GM12878 (cell line): ENCODE measurements around the gene ADGB. TPM values are rescaled to one million over a fixed set of nuclear protein-coding genes. Genes with fewer than 3 reads are reported as not detected.
"Not testable (repeated sequence)": the region's sequence is repeated elsewhere in the genome, so short reads cannot be mapped to it uniquely, and the experiment has no call there.

Source experiments
- ATAC-seq: fragments of 200-7000 bp; cut with Tn5 transposase; 3 replicates; pipeline ENCODE4 v1.9.1; 2020; ENCODE audit warnings: mild to moderate bottlenecking, moderate library complexity
- BruUV-seq: library from RNA; stranded (reverse); fragments of 400-500 nt; replicated peaks from 2 replicates; lab custom pipeline; 2021; lab: Mats Ljungman, UMichigan
- CTCF ChIA-PET: fragments of 300-600 bp; sonication (Branson Sonifier 250); formaldehyde crosslinking; extraction: SDS; loops from one replicate; lab custom pipeline; 2021; ENCODE audit warnings: inconsistent platforms; lab: Yijun Ruan, JAX
- POLR2A ChIA-PET: fragments of 350-600 bp; formaldehyde crosslinking; extraction: SDS; loops from one replicate; lab custom pipeline; 2021; ENCODE audit warnings: inconsistent platforms; lab: Charles Lee
- RAD21 ChIA-PET: fragments of 300-600 bp; sonication (Branson Sonifier 250); formaldehyde crosslinking; loops from one replicate; lab custom pipeline; 2023; ENCODE audit warnings: antibody characterized with exemption; ENCODE audit not compliant: unreplicated experiment; lab: Charles Lee
- SMC1A ChIA-PET: fragments of 300-600 bp; sonication (Branson Sonifier 250); formaldehyde crosslinking; loops from one replicate; lab custom pipeline; 2023; ENCODE audit not compliant: unreplicated experiment, uncharacterized antibody; lab: Charles Lee
- DNase-seq: peaks from one replicate; pipeline ENCODE4 v3.0.0-alpha.2; 2011; ENCODE audit warnings: low read depth, low spot score
- FAIRE-seq: peaks from 3 replicates; lab custom pipeline; 2011; peaks lifted over from hg19 to GRCh38; lab: Jason Lieb, UNC
- H2AFZ ChIP-seq: 2 replicates; pipeline ENCODE4 v1.6.0; 2011; ENCODE audit warnings: low read depth, low read length, control low read depth; ENCODE audit not compliant: control insufficient read depth
- H3K27ac ChIP-seq: 2 replicates; pipeline ENCODE4 v1.5.1; 2011; ENCODE audit warnings: control low read depth; ENCODE audit not compliant: control insufficient read depth, insufficient read depth
- H3K27me3 ChIP-seq, 2 experiments: replicated peaks in 1 of 2; 2 replicates each; pipeline versions ENCODE4 v1.6.0 to v1.6.1; 2011; ENCODE audit warnings: low read length in 1 of 2; ENCODE audit not compliant: control insufficient read depth in 2 of 2, insufficient read depth in 2 of 2
- H3K36me3 ChIP-seq, 2 experiments: 2 replicates each; pipeline ENCODE4 v1.5.1; 2011; ENCODE audit warnings: low read length in 1 of 2; ENCODE audit not compliant: control insufficient read depth in 2 of 2, insufficient read depth in 2 of 2
- H3K4me1 ChIP-seq: 2 replicates; pipeline ENCODE4 v1.6.1; 2011; ENCODE audit warnings: mild to moderate bottlenecking, low read length, moderate library complexity, mixed read lengths; ENCODE audit not compliant: control insufficient read depth, insufficient read depth
- H3K4me2 ChIP-seq: 2 replicates; pipeline ENCODE4 v1.6.0; 2011; ENCODE audit warnings: control low read depth; ENCODE audit not compliant: control insufficient read depth, insufficient read depth
- H3K4me3 ChIP-seq: fragments of 200-600 bp; sonication (generic); 2 replicates; pipeline ENCODE4 v1.5.1; 2016
- H3K79me2 ChIP-seq: 2 replicates; pipeline ENCODE4 v1.6.0; 2011; ENCODE audit warnings: low read length; ENCODE audit not compliant: control insufficient read depth, insufficient read depth
- H3K9ac ChIP-seq: 2 replicates; pipeline ENCODE4 v1.8.0; 2011; ENCODE audit warnings: low read length, control low read depth, mixed read lengths; ENCODE audit not compliant: control insufficient read depth, insufficient read depth
- H3K9me3 ChIP-seq: replicated peaks from 3 replicates; pipeline ENCODE4 v1.5.1; 2011; ENCODE audit warnings: mild to moderate bottlenecking, low read length; ENCODE audit not compliant: control insufficient read depth, insufficient read depth
- H4K20me1 ChIP-seq: 2 replicates; pipeline ENCODE4 v1.6.0; 2011; ENCODE audit not compliant: control insufficient read depth, insufficient read depth
- ATF3 ChIP-seq: IDR thresholded peaks from 2 replicates; pipeline ENCODE4 v1.6.1; 2011; ENCODE audit warnings: low read depth, mild to moderate bottlenecking, low read length, moderate library complexity, borderline replicate concordance; ENCODE audit errors: extremely low read depth
- CBX3 ChIP-seq: fragments of 200-600 bp; sonication (generic); IDR thresholded peaks from 2 replicates; pipeline ENCODE4 v1.6.1; 2016; ENCODE audit warnings: low read depth, borderline replicate concordance
- MLLT1 ChIP-seq: fragments of 450-650 bp; IDR thresholded peaks from 2 replicates; pipeline ENCODE4 v1.6.1; 2016; ENCODE audit warnings: mild to moderate bottlenecking
- PBX3 ChIP-seq: IDR thresholded peaks from 2 replicates; pipeline ENCODE4 v1.6.1; 2011; ENCODE audit warnings: mild to moderate bottlenecking, low read depth, low read length, moderate library complexity; ENCODE audit not compliant: insufficient replicate concordance
- PKNOX1 ChIP-seq: fragments of 450-650 bp; IDR thresholded peaks from 2 replicates; pipeline ENCODE4 v1.6.1; 2016; ENCODE audit warnings: mild to moderate bottlenecking
- TCF12 ChIP-seq: IDR thresholded peaks from 2 replicates; pipeline ENCODE4 v1.6.1; 2011; ENCODE audit warnings: low read depth, mild to moderate bottlenecking, low read length
- WGBS: methylation state at CpG from one replicate; pipeline ENCODE4 v1.1.6; 2016; ENCODE audit warnings: low lambda C conversion rate; ENCODE audit not compliant: insufficient replicate concordance, insufficient coverage; ENCODE audit errors: missing lambda C conversion rate; 5-methylcytosine and 5-hydroxymethylcytosine counted together
- in situ Hi-C: fragments of 300-500 bp; cut with MboI; formaldehyde crosslinking; loops from 9 replicates; pipeline ENCODE4 v1.14.3; 2018; ENCODE audit warnings: mixed read lengths
- intact Hi-C: fragments of 100-400 bp; cut with micrococcal nuclease; formaldehyde crosslinking; loops from one replicate; pipeline ENCODE4 v1.14.2; 2022; ENCODE audit not compliant: unreplicated experiment
- polyA plus RNA-seq, 11 experiments: library from polyadenylated mRNA; depleted of rRNA in 4 of 11; unstranded in 6 of 11; stranded (reverse) in 5 of 11; fragments of >200 nt; fragmentation: Nextera tagmentation in 4 of 11; fragmentation: Illumina TruSeq in 1 of 11; extraction: Ambion mirVana in 4 of 11; extraction: Trizol in 1 of 11; gene quantifications; 1 replicate in 1 of 11; 2 replicates in 10 of 11; pipeline versions ENCODE4 v1.2.1 to v1.2.3, GENCODE V29; 2011 to 2016; ENCODE audit warnings: inconsistent platforms in 2 of 11, missing spikeins in 2 of 11, low read depth in 1 of 11
- total RNA-seq, 4 experiments: library from RNA; depleted of rRNA in 3 of 4; stranded (reverse); fragments of >200 nt in 3 of 4; fragmentation: Illumina TruSeq in 1 of 4; extraction: Trizol in 1 of 4; gene quantifications; 2 replicates each; pipeline versions ENCODE4 v1.2.1 to v1.2.3, GENCODE V29; 2013 to 2021

Gene ADGB
- total and polyA plus RNA-seq, 10 of the 15 experiments (the other 5 are each of a cell fraction or from before 2014, with no cell fraction given), result not detected

- FAIRE-seq, DNase-seq, SMC1A ChIA-PET, H3K27ac ChIP-seq, POLR2A ChIA-PET, H3K27me3 ChIP-seq, CTCF ChIA-PET, ATAC-seq, H3K79me2 ChIP-seq, H3K36me3 ChIP-seq, H3K9ac ChIP-seq, BruUV-seq, in situ Hi-C loops, H3K4me3 ChIP-seq, H3K9me3 ChIP-seq, RAD21 ChIA-PET, H3K4me2 ChIP-seq, H2AFZ ChIP-seq, H3K4me1 ChIP-seq, H4K20me1 ChIP-seq, intact Hi-C loops: not testable (repeated sequence)
- WGBS, result 54% methylated on average over 6 of the region's 6 CpGs
These were observed 214.1 kb downstream of the ADGB start for GRCh38 chr6:146812811-146813321.

GRCh38 chr6:146813554-146813953, 214.8 kb downstream of the ADGB start:
- Histone ChIP-seq H3K9me3 (no peaks in the 10 kb centered on the region), H3K4me3 (no peak overlapping the region), H3K27me3 (no peaks in the 10 kb centered on the region), H4K20me1 (no peaks in the 10 kb centered on the region), H3K9ac (no peak overlapping the region), H3K4me1 (no peaks in the 10 kb centered on the region), H3K36me3 (no peaks in the 10 kb centered on the region), H3K4me2 (no peak overlapping the region), H2AFZ (no peak overlapping the region), H3K27ac (no peak overlapping the region), H3K79me2 (no peaks in the 10 kb centered on the region)
- ChIA-PET RAD21 (no interaction called here), SMC1A (no interaction called here), CTCF (no interaction called here), POLR2A (no interaction called here)
- in situ Hi-C loops, result no loop called here
- WGBS, result 12% methylated on average over 3 of the region's 3 CpGs
- intact Hi-C loops, result no loop called here
- TF ChIP-seq TCF12 (no peak), MLLT1 (no peak), PBX3 (no peak), ATF3 (no peak), PKNOX1 (no peak), CBX3 (no peak)
- no TSS peak for BruUV-seq
- DNase-seq (no peak), ATAC-seq (no peak), FAIRE-seq (no peak)
